GM23338 (cell line): ENCODE results near the gene TMPRSS9. TPM values are rescaled to one million over a fixed set of nuclear protein-coding genes. Genes with fewer than 3 reads are reported as not detected.

Experiments
- ATAC-seq: fragments of 200-7000 bp; cut with Tn5 transposase; 3 replicates; pipeline ENCODE4 v1.9.1; 2020
- DNase-seq: peaks from one replicate; pipeline ENCODE4 v3.0.0-alpha.2; 2015; ENCODE audit warnings: low spot score
- H2AFZ ChIP-seq: fragments of 200-600 bp; sonication (generic); 2 replicates; pipeline ENCODE4 v1.8.0; 2016; ENCODE audit warnings: antibody characterized with exemption, mild to moderate bottlenecking, moderate library complexity
- H3F3A ChIP-seq: fragments of 200-600 bp; sonication (generic); replicated peaks from 2 replicates; pipeline ENCODE4 v1.8.0; 2017; ENCODE audit warnings: antibody characterized with exemption, mixed run types, low read depth
- H3K27ac ChIP-seq: fragments of 200-600 bp; sonication (generic); 2 replicates; pipeline ENCODE4 v1.6.1; 2016; ENCODE audit warnings: low read depth
- H3K27me3 ChIP-seq: fragments of 200-600 bp; sonication (generic); 2 replicates; pipeline ENCODE4 v1.8.0; 2016; ENCODE audit warnings: mild to moderate bottlenecking, mixed run types, moderate library complexity; ENCODE audit not compliant: insufficient read depth
- H3K36me3 ChIP-seq: fragments of 200-600 bp; sonication (generic); 2 replicates; pipeline ENCODE4 v1.8.0; 2016; ENCODE audit warnings: mild to moderate bottlenecking; ENCODE audit not compliant: insufficient read depth
- H3K4me1 ChIP-seq: fragments of 200-600 bp; sonication (generic); 2 replicates; pipeline ENCODE4 v1.8.0; 2016; ENCODE audit warnings: mild to moderate bottlenecking, moderate library complexity; ENCODE audit not compliant: insufficient read depth
- H3K4me2 ChIP-seq: fragments of 200-600 bp; sonication (generic); 2 replicates; pipeline ENCODE4 v1.7.1; 2017; ENCODE audit warnings: mixed run types
- H3K4me3 ChIP-seq: fragments of 200-600 bp; sonication (generic); 2 replicates; pipeline ENCODE4 v1.6.1; 2016; ENCODE audit warnings: mixed run types
- H3K79me2 ChIP-seq: fragments of 200-600 bp; sonication (generic); replicated peaks from 2 replicates; pipeline ENCODE4 v1.8.0; 2017; ENCODE audit warnings: mild to moderate bottlenecking; ENCODE audit not compliant: insufficient read depth
- H3K9me2 ChIP-seq: fragments of 200-600 bp; sonication (generic); 2 replicates; pipeline ENCODE4 v1.8.0; 2017; ENCODE audit not compliant: insufficient read depth
- H4K20me1 ChIP-seq: fragments of 200-600 bp; sonication (generic); replicated peaks from 2 replicates; pipeline ENCODE4 v1.8.0; 2017; ENCODE audit warnings: mild to moderate bottlenecking; ENCODE audit not compliant: insufficient read depth
- H3K27ac Mint-ChIP-seq: 2 replicates; pipeline ENCODE4 v1.8.0; 2020; ENCODE audit warnings: inconsistent platforms, mild to moderate bottlenecking, moderate library complexity, mixed read lengths
- H3K27me3 Mint-ChIP-seq: 3 replicates; pipeline ENCODE4 v1.8.0; 2022; ENCODE audit warnings: low read depth, mild to moderate bottlenecking, moderate library complexity, mixed read lengths, inconsistent platforms; ENCODE audit not compliant: insufficient read depth, poor library complexity
- H3K36me3 Mint-ChIP-seq: 3 replicates; pipeline ENCODE4 v1.8.0; 2021; ENCODE audit warnings: low read depth, mild to moderate bottlenecking, inconsistent platforms, moderate library complexity, mixed read lengths
- H3K4me1 Mint-ChIP-seq: 3 replicates; pipeline ENCODE4 v1.8.0; 2020; ENCODE audit warnings: mild to moderate bottlenecking, inconsistent platforms, mixed read lengths
- H3K4me3 Mint-ChIP-seq: 3 replicates; pipeline ENCODE4 v1.8.0; 2021; ENCODE audit warnings: moderate library complexity, mild to moderate bottlenecking, inconsistent platforms, mixed read lengths
- H3K9me3 Mint-ChIP-seq: 3 replicates; pipeline ENCODE4 v1.8.0; 2020; ENCODE audit warnings: moderate library complexity, mild to moderate bottlenecking, inconsistent platforms, mixed read lengths
- CREB1 ChIP-seq: fragments of 250-450 bp; sonication (Bioruptor Pico); IDR thresholded peaks from 2 replicates; pipeline ENCODE4 v1.5.0; 2020; ENCODE audit warnings: low read depth, mild to moderate bottlenecking, moderate library complexity
- CTCF ChIP-seq, 2 experiments: fragments of 200-600 bp in 1 of 2; sonication (generic) in 1 of 2; conservative IDR thresholded peaks; 2 replicates each; pipeline versions ENCODE4 v1.5.1 to v1.6.1; 2016 to 2017; ENCODE audit warnings: antibody characterized with exemption in 2 of 2, low read depth in 2 of 2, mild to moderate bottlenecking in 2 of 2, moderate library complexity in 1 of 2
- ETS1 ChIP-seq: IDR thresholded peaks from 2 replicates; pipeline ENCODE4 v1.6.1; 2016; ENCODE audit warnings: antibody characterized with exemption
- JUNB ChIP-seq: IDR thresholded peaks from one replicate; pipeline ENCODE4 v1.6.1; 2016; ENCODE audit warnings: antibody characterized with exemption; ENCODE audit not compliant: unreplicated experiment
- NANOG ChIP-seq: IDR thresholded peaks from 2 replicates; pipeline ENCODE4 v1.6.1; 2016; ENCODE audit warnings: antibody characterized with exemption, borderline replicate concordance
- POLR2AphosphoS5 ChIP-seq: IDR thresholded peaks from 2 replicates; pipeline ENCODE4 v1.6.1; 2016; ENCODE audit warnings: antibody characterized with exemption, low read depth
- REST ChIP-seq: IDR thresholded peaks from one replicate; pipeline ENCODE4 v1.6.1; 2018; ENCODE audit warnings: antibody characterized with exemption; ENCODE audit not compliant: unreplicated experiment
- ZNF114 ChIP-seq: fragments of 250-450 bp; sonication (Bioruptor Pico); IDR thresholded peaks from 2 replicates; pipeline ENCODE4 v1.5.0; 2020; ENCODE audit warnings: mild to moderate bottlenecking, moderate library complexity
- ZNF331 ChIP-seq: fragments of 250-450 bp; sonication (Bioruptor Pico); IDR thresholded peaks from 2 replicates; pipeline ENCODE4 v1.5.0; 2020; ENCODE audit warnings: low read depth, mild to moderate bottlenecking, moderate library complexity
- ZNF462 ChIP-seq: fragments of 250-450 bp; sonication (Bioruptor Pico); IDR thresholded peaks from 2 replicates; pipeline ENCODE4 v1.5.0; 2020; ENCODE audit warnings: mild to moderate bottlenecking, moderate library complexity
- polyA plus RNA-seq: library from polyadenylated mRNA; unstranded; fragments of >200 nt; fragmentation: Nextera tagmentation; extraction: Ambion mirVana; gene quantifications from 2 replicates; pipeline ENCODE4 v1.2.1, GENCODE V29; 2016
- total RNA-seq: library from RNA; depleted of rRNA; stranded (reverse); fragments of >200 nt; shearing (Covaris generic); gene quantifications from 2 replicates; pipeline ENCODE4 v1.2.3, GENCODE V29; 2014

Gene TMPRSS9
- total and polyA plus RNA-seq, 2 experiments from 2014 or later, result 0.05 to 0.28 TPM

- TF ChIP-seq CTCF (conservative IDR thresholded peaks at IDR 0.05; ENCODE audit: low read depth in 2 of 2), result no peak
- no peak for TF ChIP-seq REST
- no peak for TF ChIP-seq CREB1 (CRISPR knock-in tag)
- TF ChIP-seq POLR2AphosphoS5, result no peak
- TF ChIP-seq ZNF114 (CRISPR knock-in tag), result no peak
- no peak for TF ChIP-seq ZNF331
- no peak for TF ChIP-seq ZNF462 (CRISPR knock-in tag)
- no peak for TF ChIP-seq ETS1
- no peak for TF ChIP-seq NANOG
- TF ChIP-seq JUNB, result no peak
- DNase-seq, result no peak
- no peaks in the 10 kb centered on the region for H3K27me3 ChIP-seq
- no peak overlapping the region for H3K4me2 ChIP-seq
- peaks cover 7% of the 10 kb centered on the region for H3K27me3 Mint-ChIP-seq
- H3K9me3 Mint-ChIP-seq, result peaks cover 8% of the 10 kb centered on the region
- H3F3A ChIP-seq, result no peaks in the 10 kb centered on the region
- no peak overlapping the region for H2AFZ ChIP-seq
- no peaks in the 10 kb centered on the region for H3K79me2 ChIP-seq
- H3K4me3 ChIP-seq, result no peak overlapping the region
- no peaks in the 10 kb centered on the region for H3K4me1 ChIP-seq
- H3K36me3 Mint-ChIP-seq, result no peaks in the 10 kb centered on the region
- H3K27ac ChIP-seq, result no peak overlapping the region
- H3K4me1 Mint-ChIP-seq, result no peaks in the 10 kb centered on the region
- no peaks in the 10 kb centered on the region for H3K36me3 ChIP-seq
- ATAC-seq, result no peak
- no peaks in the 10 kb centered on the region for H4K20me1 ChIP-seq
- H3K9me2 ChIP-seq, result no peaks in the 10 kb centered on the region
- no peak overlapping the region for H3K27ac Mint-ChIP-seq
- H3K4me3 Mint-ChIP-seq, result no peak overlapping the region
Observed at GRCh38 chr19:2410023-2410422, 50.0 kb downstream of the TMPRSS9 start.
